Measurements from ENCODE around the gene TSPY1.
"Not testable (repeated sequence)": the region's sequence is repeated elsewhere in the genome, so short reads cannot be mapped to it uniquely, and the experiment has no call there.

Gene TSPY1

GRCh38 chrY:9466655-9467054 is at the start of gene TSPY1:
TSS of gene TSPY1 (plus strand) at chrY:9466955. CDS start at chrY:9467001, 46 bp downstream.
- DNase-seq = not testable (repeated sequence)

- DNase-seq = not testable (repeated sequence)
Observed at GRCh38 chrY:9486967-9487366, 20.2 kb downstream of the TSPY1 start, which contains the start of gene TSPY9. TSS of gene TSPY9 (plus strand) at chrY:9487267. CDS start at chrY:9487313, 46 bp downstream.

DNA sequence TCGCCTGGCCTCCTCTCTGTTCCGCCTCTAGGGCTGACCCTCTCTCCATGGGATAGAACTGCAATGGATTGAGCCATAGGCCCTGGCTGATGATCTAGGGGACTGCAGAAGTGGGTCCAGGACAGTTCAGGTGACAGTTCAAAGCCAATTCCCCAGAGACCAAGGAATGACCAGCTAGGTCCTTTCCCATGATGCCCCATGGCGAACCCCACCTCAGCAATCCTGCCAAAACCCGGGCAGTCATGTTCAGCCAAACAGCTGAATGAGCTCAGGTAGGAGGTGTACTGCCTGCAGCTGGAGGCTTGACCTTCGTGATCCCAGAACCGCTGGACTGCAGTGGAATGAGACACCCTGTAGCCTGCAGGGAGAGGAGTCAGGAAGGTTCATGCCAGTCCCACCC is 37.6 kb downstream of the TSPY1 start:
- not testable (repeated sequence) for DNase-seq

GRCh38 chrY:9516287-9516686 is 49.5 kb downstream of the TSPY1 start:
- DNase-seq = not testable (repeated sequence)

All from NCI-H526 (cell line).